ENCODE results near the gene PYDC2. TPM values are rescaled to one million over a fixed set of nuclear protein-coding genes. Genes with fewer than 3 reads are reported as not detected.

Gene PYDC2
- total RNA-seq, 2 donors from 2014 or later = not detected

- Histone ChIP-seq H3K27ac (no peak overlapping the region), H3K27me3 (no peaks in the 10 kb centered on the region), H3K4me1 (no peaks in the 10 kb centered on the region), H3K36me3 (no peaks in the 10 kb centered on the region), H3K9me3 (no peaks in the 10 kb centered on the region), H3K4me3 (no peak overlapping the region), H3K9ac (ENCODE audit: low read depth in 2 of 2, low read length in 2 of 2) (no peak overlapping the region)
- TF ChIP-seq CTCF (IDR thresholded peaks at IDR 0.05) = no peak
- intact Hi-C loops (cut with DNase I) = no loop called here
- no peak for DNase-seq
Measured at GRCh38 chr3:191440532-191440931, 20.4 kb upstream of the PYDC2 start.

GRCh38 chr3:191441687-191442086 lies 19.3 kb upstream of the PYDC2 start:
- H3K4me3 ChIP-seq = no peak overlapping the region
- no peaks in the 10 kb centered on the region for H3K4me1 ChIP-seq
- H3K27ac ChIP-seq = no peak overlapping the region
- DNase-seq = no peak
- H3K27me3 ChIP-seq = no peaks in the 10 kb centered on the region
- H3K36me3 ChIP-seq = no peaks in the 10 kb centered on the region
- intact Hi-C loops (cut with DNase I) = no loop called here
- no peak for TF ChIP-seq CTCF (IDR thresholded peaks at IDR 0.05)
- no peak overlapping the region for H3K9ac ChIP-seq (ENCODE audit: low read depth in 2 of 2, low read length in 2 of 2)
- no peaks in the 10 kb centered on the region for H3K9me3 ChIP-seq

GRCh38 chr3:191444569-191444968 lies 16.4 kb upstream of the PYDC2 start:
- DNase-seq = no peak
- no peak for TF ChIP-seq CTCF (IDR thresholded peaks at IDR 0.05)

GRCh38 chr3:191449256-191449655 lies 11.7 kb upstream of the PYDC2 start:
- Histone ChIP-seq H3K9ac (ENCODE audit: low read depth in 2 of 2, low read length in 2 of 2) (no peak overlapping the region), H3K27me3 (no peaks in the 10 kb centered on the region), H3K36me3 (no peaks in the 10 kb centered on the region), H3K27ac (no peak overlapping the region), H3K4me3 (no peak overlapping the region), H3K4me1 (no peaks in the 10 kb centered on the region), H3K9me3 (no peaks in the 10 kb centered on the region)
- TF ChIP-seq CTCF (IDR thresholded peaks at IDR 0.05) = no peak
- intact Hi-C loops (cut with DNase I) = no loop called here
- DNase-seq = no peak

More at GRCh38 chr3:191444569-191444968, 16.4 kb upstream of the PYDC2 start:
- no peaks in the 10 kb centered on the region for H3K9me3 ChIP-seq
- no peaks in the 10 kb centered on the region for H3K4me1 ChIP-seq
- H3K27ac ChIP-seq = no peak overlapping the region
- no peaks in the 10 kb centered on the region for H3K27me3 ChIP-seq
- no peak overlapping the region for H3K9ac ChIP-seq (ENCODE audit: low read depth in 2 of 2, low read length in 2 of 2)
- H3K4me3 ChIP-seq = no peak overlapping the region
- no peaks in the 10 kb centered on the region for H3K36me3 ChIP-seq
- intact Hi-C loops (cut with DNase I) = no loop called here

- H3K4me1 ChIP-seq = no peaks in the 10 kb centered on the region
- no peak overlapping the region for H3K9ac ChIP-seq (ENCODE audit: low read depth in 2 of 2, low read length in 2 of 2)
- no peaks in the 10 kb centered on the region for H3K27me3 ChIP-seq
- no peaks in the 10 kb centered on the region for H3K9me3 ChIP-seq
- no peak overlapping the region for H3K4me3 ChIP-seq
- no peaks in the 10 kb centered on the region for H3K36me3 ChIP-seq
- DNase-seq = no peak
- intact Hi-C loops (cut with DNase I) = no loop called here
- no peak overlapping the region for H3K27ac ChIP-seq
- no peak for TF ChIP-seq CTCF (IDR thresholded peaks at IDR 0.05)
Measured at GRCh38 chr3:191455257-191455952, 5.6 kb upstream of the PYDC2 start.
